CD14-positive monocyte (primary cell): ENCODE data around the gene SMCHD1. TPM values are rescaled to one million over a fixed set of nuclear protein-coding genes. Genes with fewer than 3 reads are reported as not detected.

Experiments
- DNase-seq, 3 donors: peaks; one replicate each; pipeline ENCODE4 v3.0.0-alpha.2; 2011 to 2022
- H2AFZ ChIP-seq: 2 replicates; pipeline ENCODE4 v1.6.0; 2012; ENCODE audit warnings: mild to moderate bottlenecking, low read depth, low read length, inconsistent platforms; ENCODE audit not compliant: insufficient read depth, poor library complexity, severe bottlenecking
- H3K27ac ChIP-seq, 2 donors: 1 replicate in 1 of 2; 2 replicates in 1 of 2; pipeline ENCODE4 v1.5.1; 2012 to 2013; ENCODE audit warnings: low read length in 2 of 2, control low read depth in 1 of 2, inconsistent platforms in 1 of 2, low read depth in 1 of 2, mild to moderate bottlenecking in 1 of 2
- H3K27me3 ChIP-seq, 2 donors: one replicate each; pipeline versions ENCODE4 v1.6.0 to v1.6.1; 2011 to 2013; ENCODE audit warnings: low read length in 2 of 2; ENCODE audit not compliant: control insufficient read depth in 2 of 2, insufficient read depth in 2 of 2
- H3K36me3 ChIP-seq, 2 donors: replicated peaks in 1 of 2; 1 replicate in 1 of 2; 2 replicates in 1 of 2; pipeline versions ENCODE4 v1.5.1 to v1.6.1; 2012 to 2013; ENCODE audit warnings: low read length in 2 of 2, control low read depth in 1 of 2, inconsistent platforms in 1 of 2, mild to moderate bottlenecking in 1 of 2; ENCODE audit not compliant: insufficient read depth in 2 of 2, control insufficient read depth in 1 of 2
- H3K4me1 ChIP-seq, 2 donors: 1 replicate in 1 of 2; 2 replicates in 1 of 2; pipeline versions ENCODE4 v1.5.1 to v1.6.1; 2012 to 2013; ENCODE audit warnings: low read length in 2 of 2, control low read depth in 1 of 2, inconsistent platforms in 1 of 2, mild to moderate bottlenecking in 1 of 2, moderate library complexity in 1 of 2; ENCODE audit not compliant: insufficient read depth in 2 of 2, control insufficient read depth in 1 of 2
- H3K4me2 ChIP-seq: replicated peaks from 2 replicates; pipeline ENCODE3; 2012; ENCODE audit warnings: low read length, moderate library complexity, mild to moderate bottlenecking; ENCODE audit not compliant: poor library complexity, severe bottlenecking; ENCODE audit errors: extremely low read depth
- H3K4me3 ChIP-seq, 3 experiments: fragments of 200-600 bp in 1 of 3; sonication (generic) in 1 of 3; replicated peaks in 1 of 3; 1 replicate in 2 of 3; 2 replicates in 1 of 3; pipeline ENCODE4 v1.5.1; 2011 to 2013; ENCODE audit warnings: low read length in 3 of 3, mild to moderate bottlenecking in 3 of 3, control low read depth in 2 of 3, low read depth in 2 of 3, inconsistent platforms in 1 of 3, moderate library complexity in 1 of 3
- H3K79me2 ChIP-seq: 2 replicates; pipeline ENCODE4 v1.6.0; 2012; ENCODE audit warnings: mild to moderate bottlenecking, control low read depth, inconsistent platforms, low read length, moderate library complexity; ENCODE audit not compliant: insufficient read depth
- H3K9ac ChIP-seq: 2 replicates; pipeline ENCODE4 v1.6.0; 2017; ENCODE audit warnings: low read length, mild to moderate bottlenecking; ENCODE audit not compliant: insufficient read depth, poor library complexity, severe bottlenecking
- H3K9me3 ChIP-seq, 2 donors: replicated peaks in 1 of 2; 1 replicate in 1 of 2; 2 replicates in 1 of 2; pipeline versions ENCODE4 v1.5.1 to v1.6.1; 2012 to 2013; ENCODE audit warnings: low read length in 2 of 2, control low read depth in 1 of 2; ENCODE audit not compliant: control insufficient read depth in 1 of 2, insufficient read depth in 1 of 2
- H4K20me1 ChIP-seq: 2 replicates; pipeline ENCODE4 v1.6.0; 2012; ENCODE audit warnings: mild to moderate bottlenecking, low read length, control low read depth, moderate library complexity; ENCODE audit not compliant: insufficient read depth
- H3K27ac Mint-ChIP-seq, 7 donors: one replicate each; pipeline ENCODE4 v1.8.0; 2020; ENCODE audit warnings: mild to moderate bottlenecking in 7 of 7, mixed read lengths in 7 of 7, moderate library complexity in 6 of 7, inconsistent platforms in 2 of 7
- H3K27me3 Mint-ChIP-seq, 3 donors: one replicate each; pipeline ENCODE4 v1.8.0; 2021 to 2022; ENCODE audit warnings: low read depth in 3 of 3, mild to moderate bottlenecking in 3 of 3, mixed read lengths in 3 of 3, moderate library complexity in 3 of 3, inconsistent platforms in 1 of 3
- H3K36me3 Mint-ChIP-seq, 2 donors: one replicate each; pipeline ENCODE4 v1.8.0; 2020; ENCODE audit warnings: mixed read lengths in 2 of 2, inconsistent platforms in 1 of 2, mild to moderate bottlenecking in 1 of 2
- H3K4me1 Mint-ChIP-seq: one replicate; pipeline ENCODE4 v1.8.0; 2020; ENCODE audit warnings: mild to moderate bottlenecking, mixed read lengths
- H3K4me3 Mint-ChIP-seq, 2 donors: one replicate each; pipeline ENCODE4 v1.8.0; 2020; ENCODE audit warnings: mild to moderate bottlenecking in 2 of 2, mixed read lengths in 2 of 2, moderate library complexity in 1 of 2
- H3K9me3 Mint-ChIP-seq, 7 donors: one replicate each; pipeline ENCODE4 v1.8.0; 2020 to 2022; ENCODE audit warnings: mixed read lengths in 7 of 7, mild to moderate bottlenecking in 6 of 7, moderate library complexity in 6 of 7, inconsistent platforms in 2 of 7
- WGBS: methylation state at CpG from one replicate; pipeline ENCODE4 v1.1.5; 2013; ENCODE audit warnings: missing lambda C conversion rate; ENCODE audit not compliant: insufficient coverage; 5-methylcytosine and 5-hydroxymethylcytosine counted together
- intact Hi-C, 2 donors: fragments of 100-400 bp; cut with micrococcal nuclease; formaldehyde crosslinking; loops; one replicate each; pipeline versions ENCODE4 v1.15.0 to v1.15.1; 2023
- polyA plus RNA-seq, 3 donors: library from polyadenylated mRNA; depleted of rRNA in 1 of 3; unstranded in 2 of 3; stranded (reverse) in 1 of 3; fragments of 300-500 nt in 2 of 3; fragments of >200 nt in 1 of 3; fragmentation: Illumina TruSeq in 2 of 3; gene quantifications; 1 replicate in 2 of 3; 2 replicates in 1 of 3; pipeline ENCODE4 v1.2.3, GENCODE V29; 2012 to 2021
- TF ChIP-seq, protein P1 (sequence below): fragments of 200-600 bp; IDR thresholded peaks from one replicate; pipeline ENCODE4 v1.8.0; 2022; ENCODE audit warnings: antibody characterized with exemption, mild to moderate bottlenecking

The SMCHD1 gene
- polyA plus RNA-seq, 3 donors = 12.7 to 45.5 (median 16.8) TPM

DNA sequence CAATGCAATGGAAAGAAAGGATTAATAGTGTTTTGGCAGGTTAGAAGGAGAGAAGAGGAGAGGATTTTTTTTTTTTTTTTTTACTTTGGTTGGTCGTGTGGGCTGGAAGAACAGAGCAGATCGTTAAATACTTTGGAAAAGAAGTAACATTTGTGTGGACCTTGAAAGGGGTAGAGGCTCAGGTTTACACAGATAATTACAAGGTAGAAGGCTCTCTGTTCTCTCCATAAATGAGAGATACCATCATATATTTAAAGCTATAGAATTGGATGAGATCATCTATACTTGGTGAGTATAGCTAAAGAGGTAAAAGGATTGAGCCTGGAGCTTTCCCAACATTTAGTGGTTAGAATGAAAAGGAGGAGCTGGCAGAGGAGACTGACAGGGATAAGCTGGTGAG, 49.0 kb downstream of the SMCHD1 start:
- Histone ChIP-seq H3K4me2 (no peak overlapping the region), H2AFZ (no peak overlapping the region), H3K9ac (no peak overlapping the region), H3K4me3 (no peak overlapping the region), H3K4me1 (no peaks in the 10 kb centered on the region), H3K27ac (no peak overlapping the region), H3K79me2 (peaks cover 34% of the 10 kb centered on the region), H3K27me3 (no peaks in the 10 kb centered on the region), H3K9me3 (no peaks in the 10 kb centered on the region), H3K36me3 (peaks cover 94 to 99% of the 10 kb centered on the region in 2 donors), H4K20me1 (peaks cover 96% of the 10 kb centered on the region)
- H3K9me3 Mint-ChIP-seq = no peaks in the 10 kb centered on the region
- intact Hi-C loops = loop anchor here in 1 of 2 donors (10.0 kb wide), 1 partner anchor 50 kb away; no protein-coding TSS in a partner anchor
- H3K4me1 Mint-ChIP-seq = peaks cover 8% of the 10 kb centered on the region
- TF ChIP-seq, protein P1, sequence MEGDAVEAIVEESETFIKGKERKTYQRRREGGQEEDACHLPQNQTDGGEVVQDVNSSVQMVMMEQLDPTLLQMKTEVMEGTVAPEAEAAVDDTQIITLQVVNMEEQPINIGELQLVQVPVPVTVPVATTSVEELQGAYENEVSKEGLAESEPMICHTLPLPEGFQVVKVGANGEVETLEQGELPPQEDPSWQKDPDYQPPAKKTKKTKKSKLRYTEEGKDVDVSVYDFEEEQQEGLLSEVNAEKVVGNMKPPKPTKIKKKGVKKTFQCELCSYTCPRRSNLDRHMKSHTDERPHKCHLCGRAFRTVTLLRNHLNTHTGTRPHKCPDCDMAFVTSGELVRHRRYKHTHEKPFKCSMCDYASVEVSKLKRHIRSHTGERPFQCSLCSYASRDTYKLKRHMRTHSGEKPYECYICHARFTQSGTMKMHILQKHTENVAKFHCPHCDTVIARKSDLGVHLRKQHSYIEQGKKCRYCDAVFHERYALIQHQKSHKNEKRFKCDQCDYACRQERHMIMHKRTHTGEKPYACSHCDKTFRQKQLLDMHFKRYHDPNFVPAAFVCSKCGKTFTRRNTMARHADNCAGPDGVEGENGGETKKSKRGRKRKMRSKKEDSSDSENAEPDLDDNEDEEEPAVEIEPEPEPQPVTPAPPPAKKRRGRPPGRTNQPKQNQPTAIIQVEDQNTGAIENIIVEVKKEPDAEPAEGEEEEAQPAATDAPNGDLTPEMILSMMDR = no peak
- DNase-seq = no peak
- H3K27ac Mint-ChIP-seq = peak overlapping the region in 1 of 7 donors; percentile 55
- no peak overlapping the region for H3K4me3 Mint-ChIP-seq
- H3K36me3 Mint-ChIP-seq = peaks cover 69 to 82% of the 10 kb centered on the region in 2 donors
- no peaks in the 10 kb centered on the region for H3K27me3 Mint-ChIP-seq
- WGBS = no CpG with 5 or more reads among the region's 2 CpGs

DNA sequence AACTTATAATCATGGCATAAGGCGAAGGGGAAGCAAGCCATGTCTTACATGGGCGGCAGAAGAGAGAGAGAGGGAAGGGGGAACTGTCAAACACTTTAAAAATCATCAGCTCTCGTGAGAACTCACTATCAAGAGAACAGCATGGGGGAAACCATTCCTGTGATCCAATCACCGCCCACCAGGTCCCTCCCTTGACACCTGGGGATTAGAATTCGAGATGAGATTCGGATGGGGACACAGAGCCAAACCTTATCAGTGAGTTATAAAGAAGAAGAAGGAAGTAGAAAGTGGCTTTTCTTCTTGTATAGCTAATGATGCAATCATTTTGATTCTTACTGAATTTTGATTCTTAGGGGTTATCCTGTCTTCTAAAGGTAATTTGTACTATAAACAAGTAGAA, 51.4 kb downstream of the SMCHD1 start:
- peak in 1 of 3 donors; percentile 9 for DNase-seq
- H3K27ac ChIP-seq = peak overlapping the region in 1 of 2 donors; percentile 73
- H3K4me1 ChIP-seq = no peaks in the 10 kb centered on the region
- intact Hi-C loops = loop anchor here in 1 of 2 donors (10.0 kb wide), 1 partner anchor 48 kb away; no protein-coding TSS in a partner anchor
- Mint-ChIP-seq H3K4me3 (no peak overlapping the region), H3K27ac (peak overlapping the region; percentile 30 to 90 (median 69)), H3K27me3 (no peaks in the 10 kb centered on the region), H3K4me1 (peaks cover 8% of the 10 kb centered on the region), H3K36me3 (peaks cover 69 to 80% of the 10 kb centered on the region in 2 donors), H3K9me3 (peaks cover 0 to 2% (median 0%) of the 10 kb centered on the region in 7 donors)
- H3K79me2 ChIP-seq = peaks cover 46% of the 10 kb centered on the region
- no CpG with 5 or more reads among the region's 6 CpGs for WGBS
- peaks cover 92 to 99% of the 10 kb centered on the region in 2 donors for H3K36me3 ChIP-seq
- H2AFZ ChIP-seq = no peak overlapping the region
- TF ChIP-seq, protein P1 = no peak
- no peaks in the 10 kb centered on the region for H3K9me3 ChIP-seq
- no peak overlapping the region for H3K4me3 ChIP-seq
- H4K20me1 ChIP-seq = peaks cover 96% of the 10 kb centered on the region
- H3K27me3 ChIP-seq = no peaks in the 10 kb centered on the region
- H3K9ac ChIP-seq = no peak overlapping the region
- no peak overlapping the region for H3K4me2 ChIP-seq
